ENCODE measurements around the gene MREG.
A peak's percentile ranks its signal among the peaks of the same experiment; 100 is the strongest.

The MREG gene

DNA sequence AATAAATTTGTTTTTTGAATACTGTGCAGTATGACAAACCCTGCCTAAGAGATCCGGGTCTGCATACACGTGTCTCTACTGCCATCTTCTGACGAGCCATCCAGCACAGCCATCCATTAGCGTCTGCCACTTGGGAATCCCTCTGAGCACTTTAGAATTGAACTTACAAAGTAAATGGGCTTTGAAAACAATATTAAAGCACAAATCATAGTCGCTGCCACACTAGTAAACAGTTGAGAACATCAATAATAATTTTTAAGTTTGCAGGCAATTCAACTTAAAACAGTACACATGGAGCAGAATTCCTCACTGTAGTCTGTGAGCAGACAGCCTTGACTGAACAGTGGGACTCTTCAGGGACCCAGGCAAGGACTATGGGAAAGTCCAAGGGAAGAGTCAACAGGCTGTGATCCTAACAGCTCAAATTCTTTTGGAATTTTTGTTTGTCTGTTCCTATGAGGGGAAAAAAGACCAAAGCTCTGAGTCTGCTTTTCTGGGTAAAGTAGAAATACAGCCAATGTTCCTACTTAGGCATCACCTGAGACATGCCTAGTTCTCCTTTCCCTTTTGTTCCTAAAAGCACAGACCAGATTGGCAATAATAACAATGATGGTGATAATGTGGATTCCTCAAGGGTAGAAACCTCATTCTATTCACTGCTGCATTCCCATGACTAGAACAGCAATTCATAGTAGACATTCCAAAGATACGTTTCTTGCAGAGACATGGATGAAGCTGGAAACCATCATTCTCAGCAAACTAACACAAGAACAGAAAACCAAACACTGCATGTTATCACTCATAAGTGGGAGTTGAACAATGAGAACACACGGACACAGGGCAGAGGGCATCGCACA, 92.9 kb downstream of the MREG start:
- peak; percentile 58 for FAIRE-seq

DNA sequence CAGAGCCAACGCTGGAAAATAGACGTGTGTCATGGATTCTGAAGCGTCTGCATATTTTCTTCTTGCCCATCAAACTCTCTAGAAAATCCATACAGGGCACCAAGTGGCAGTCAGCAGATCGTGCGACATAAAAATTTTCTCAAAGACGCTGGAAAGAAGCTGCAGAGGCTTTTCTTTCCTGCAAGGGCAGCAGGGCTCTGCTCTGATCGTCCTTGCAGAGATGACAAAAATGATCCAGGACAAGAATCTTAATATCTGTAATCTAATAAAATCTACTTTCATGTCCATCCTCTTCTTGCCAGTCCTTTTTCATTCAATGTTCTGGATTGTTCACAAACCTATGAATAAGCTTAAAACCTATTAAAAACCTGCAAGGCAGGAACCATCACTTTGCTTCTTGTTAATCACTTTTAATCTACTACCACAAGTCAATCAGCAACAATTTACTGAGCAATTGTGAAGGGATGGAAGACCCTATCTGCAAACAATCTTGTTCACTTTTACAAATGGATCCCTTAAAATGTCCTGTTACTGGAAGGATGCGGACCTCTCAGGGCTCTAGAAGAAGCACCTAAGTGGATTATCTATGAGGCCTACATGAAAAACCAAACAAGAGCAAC, 93.6 kb downstream of the MREG start:
- FAIRE-seq (no peak), DNase-seq (ENCODE audit: low spot score) (no peak)

More for the DNA sequence above, 92.9 kb downstream of the MREG start:
- peak; percentile 64 for DNase-seq (ENCODE audit: low spot score)

DNA sequence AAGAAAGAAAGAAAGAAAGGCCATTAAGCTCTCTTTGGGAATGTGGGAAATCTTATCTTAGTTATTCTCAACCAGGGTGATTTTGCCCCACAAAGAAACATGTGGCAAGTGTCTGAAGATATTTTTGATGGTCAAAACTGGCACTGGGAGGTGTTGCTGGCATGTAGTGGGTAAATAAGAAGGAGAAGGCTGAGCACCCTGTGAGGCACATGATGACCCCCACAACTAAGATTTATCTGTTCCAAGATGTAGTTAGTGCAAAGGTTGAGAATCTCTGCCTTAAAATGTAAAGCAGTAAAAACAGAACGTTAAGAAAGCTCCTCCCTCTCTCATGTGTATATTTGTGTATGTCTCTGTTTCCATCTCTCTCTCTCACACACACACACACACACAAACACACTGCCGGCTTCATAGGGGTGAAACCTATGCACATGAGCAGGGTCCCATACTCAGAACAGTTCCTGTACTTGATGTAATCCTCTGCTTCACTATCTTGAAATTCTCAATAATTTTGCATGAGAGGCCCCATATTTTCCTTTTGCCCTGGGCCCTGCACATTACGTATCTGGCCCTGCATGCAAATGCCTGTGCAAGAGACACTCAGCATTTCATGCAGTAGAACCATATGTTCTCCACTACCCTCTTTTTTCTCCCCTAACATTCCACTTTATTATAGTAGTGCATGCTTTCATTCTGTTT, 94.3 kb downstream of the MREG start:
- DNase-seq (ENCODE audit: low spot score) = no peak
- no peak for FAIRE-seq

DNA sequence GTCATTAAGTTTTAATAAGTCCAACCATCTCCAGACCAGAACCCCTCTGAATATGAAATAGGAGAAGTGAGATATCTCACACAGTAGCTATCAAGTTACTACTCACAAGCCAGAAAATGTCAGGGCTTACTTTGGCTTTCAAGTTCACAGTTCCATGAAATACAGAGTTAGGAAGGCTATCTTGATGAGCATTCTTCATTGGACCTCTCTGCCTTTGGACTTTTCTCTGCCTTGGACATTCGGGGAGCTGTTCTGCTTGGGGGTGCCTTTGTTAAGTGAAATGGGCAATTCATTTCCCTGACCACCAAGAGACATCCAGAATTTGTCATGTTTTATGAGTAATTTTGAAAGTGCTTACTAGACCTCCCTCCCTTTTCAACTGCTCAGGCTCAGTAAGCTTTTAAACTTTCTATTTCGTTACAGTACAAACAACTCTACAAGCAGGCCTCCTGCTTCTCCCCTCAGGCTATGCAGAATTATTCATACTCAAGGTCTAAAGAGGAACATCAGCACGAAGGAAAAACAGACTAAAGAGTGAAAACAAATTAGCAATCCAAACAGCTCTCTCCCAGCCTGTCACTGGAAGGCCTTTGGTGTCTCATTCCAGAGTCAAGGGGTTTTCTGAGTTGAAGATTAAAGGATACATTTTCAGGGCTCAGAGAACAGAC, 95.3 kb downstream of the MREG start:
- no peak for DNase-seq (ENCODE audit: low spot score)

DNA sequence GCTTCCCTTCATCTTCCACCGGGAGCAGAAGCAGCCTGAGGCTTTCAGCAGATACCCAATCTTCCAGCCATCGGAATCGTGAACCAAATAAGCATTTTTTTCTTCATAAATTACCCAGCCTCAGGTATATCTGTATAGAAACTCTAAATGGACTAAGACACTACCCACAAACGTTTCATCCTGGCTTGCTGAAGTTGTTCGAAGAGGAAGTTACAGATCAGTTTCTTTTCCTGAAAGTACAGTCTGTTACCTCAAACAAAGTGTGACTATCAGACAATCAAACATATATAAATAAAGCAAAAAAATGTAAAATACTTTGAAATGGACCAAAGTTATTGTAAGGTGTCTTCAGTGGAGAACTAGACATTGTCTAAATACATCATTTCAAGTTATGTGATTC, 97.9 kb downstream of the MREG start:
- no peak for DNase-seq (ENCODE audit: low spot score)
- no peak for FAIRE-seq

More for the DNA sequence above, 95.3 kb downstream of the MREG start:
- no peak for FAIRE-seq

DNA sequence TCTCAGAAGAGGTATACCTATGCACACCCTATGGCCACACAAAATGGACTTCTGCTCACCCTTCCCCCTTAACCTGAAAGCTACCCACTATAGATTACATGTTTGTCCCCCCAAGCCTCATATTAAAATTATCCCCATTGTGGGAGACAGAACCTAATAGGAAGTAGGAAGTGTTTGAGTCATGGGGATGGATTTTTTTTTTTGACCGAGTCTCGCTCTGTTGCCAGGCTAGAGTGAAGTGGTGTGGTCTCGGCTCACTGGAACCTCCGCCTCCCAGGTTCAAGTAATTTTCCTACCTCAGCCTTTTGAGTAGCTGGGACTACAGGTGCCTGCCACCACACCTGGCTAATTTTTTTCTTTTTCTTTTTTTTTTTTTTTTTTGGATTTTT, 98.6 kb downstream of the MREG start:
- FAIRE-seq = no peak
- no peak for DNase-seq (ENCODE audit: low spot score)

DNA sequence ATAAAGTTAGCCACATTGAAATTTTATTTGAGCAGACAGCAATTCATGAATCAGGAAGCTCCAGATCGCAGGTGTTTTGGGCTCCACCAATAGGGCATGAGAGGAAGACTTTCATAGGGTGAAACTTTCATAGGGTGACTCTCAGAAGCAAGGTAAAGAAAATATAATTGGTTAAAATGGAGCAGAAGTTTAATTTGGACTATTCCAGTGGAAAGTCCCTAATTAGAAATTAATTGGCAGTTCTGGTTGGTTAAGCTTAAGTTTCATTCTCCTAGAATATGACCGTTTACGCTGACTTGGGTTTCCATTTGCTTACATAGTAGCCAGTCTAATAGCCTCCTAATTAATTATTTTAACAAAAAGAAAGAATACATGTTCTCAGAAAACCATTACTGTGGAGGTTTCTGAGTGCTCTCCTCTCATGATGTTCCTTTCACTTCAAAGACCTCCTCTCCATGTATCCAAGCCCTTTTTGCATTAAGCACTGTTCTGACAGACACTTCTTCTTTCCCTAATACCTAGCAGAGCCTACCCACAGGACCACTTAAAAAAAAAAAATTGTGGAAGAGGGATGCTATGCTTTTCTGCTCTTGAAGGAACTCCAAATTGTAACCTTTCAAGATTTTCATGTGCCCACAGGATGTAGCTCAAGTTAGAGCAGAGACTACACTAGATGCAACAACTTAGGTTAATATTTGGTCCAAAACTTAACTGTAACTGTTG, 99.1 kb downstream of the MREG start:
- DNase-seq (ENCODE audit: low spot score) (no peak), FAIRE-seq (no peak)

DNA sequence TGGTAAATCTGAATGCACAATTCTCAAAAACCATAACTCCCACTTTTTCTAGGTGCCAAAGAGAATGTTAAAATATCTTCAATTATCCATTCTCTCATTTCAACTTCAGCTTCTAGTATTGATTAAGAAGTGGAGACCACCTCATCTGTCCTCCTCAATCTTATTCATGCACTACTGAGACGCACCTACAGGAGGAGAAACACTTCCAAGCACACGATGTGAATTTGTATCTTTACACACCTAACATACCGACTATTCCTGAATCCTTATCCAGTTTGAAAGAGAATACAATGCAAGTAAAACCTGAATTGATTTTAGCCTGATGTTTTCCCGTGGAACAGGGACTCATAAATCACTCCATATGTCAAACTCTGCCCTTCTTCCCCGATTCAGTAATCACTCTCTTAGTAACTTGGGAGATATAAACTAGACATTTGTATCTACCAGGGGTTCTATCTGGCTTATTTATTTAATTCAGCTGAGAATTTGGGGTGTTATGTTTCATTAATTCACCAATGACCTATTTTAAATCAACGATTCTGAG, 101.0 kb downstream of the MREG start:
- DNase-seq (ENCODE audit: low spot score) (no peak), FAIRE-seq (no peak)

DNA sequence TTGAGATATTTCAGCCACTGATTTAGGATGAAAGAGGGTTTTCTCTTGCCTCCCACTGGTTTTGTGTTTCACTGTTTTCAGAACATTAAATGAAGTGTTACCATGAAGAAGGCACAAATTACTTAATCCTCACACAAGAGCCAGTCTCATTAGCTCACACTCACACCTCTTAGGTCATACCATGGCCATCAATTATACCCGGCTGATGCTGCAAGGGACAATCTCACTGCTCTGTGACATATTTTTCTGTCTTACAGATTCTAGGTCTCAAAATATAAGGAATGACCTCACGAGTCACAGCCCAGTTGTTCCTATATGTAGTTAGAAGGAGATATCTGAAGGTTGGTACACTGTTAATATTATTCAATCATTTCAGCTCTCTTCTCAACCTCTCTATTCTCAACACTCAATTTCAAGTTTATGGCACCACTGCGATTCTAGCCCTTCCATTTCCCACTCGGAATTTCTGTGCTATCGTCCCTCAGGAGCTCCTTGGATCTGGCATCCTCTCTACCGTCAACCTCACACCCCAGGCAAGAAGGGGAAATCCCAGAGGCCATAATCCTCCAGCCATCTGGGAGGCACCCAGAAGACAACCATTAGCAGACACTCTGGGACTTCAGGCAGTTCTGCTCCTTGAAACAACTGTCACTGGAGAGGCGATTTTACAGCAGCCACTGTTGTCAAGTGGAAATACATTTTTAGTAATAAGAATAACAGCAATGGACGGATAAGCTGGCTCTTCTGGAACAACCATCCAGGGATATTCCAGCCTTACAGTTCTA, 101.9 kb downstream of the MREG start:
- no peak for DNase-seq (ENCODE audit: low spot score)
- no peak for FAIRE-seq

DNA sequence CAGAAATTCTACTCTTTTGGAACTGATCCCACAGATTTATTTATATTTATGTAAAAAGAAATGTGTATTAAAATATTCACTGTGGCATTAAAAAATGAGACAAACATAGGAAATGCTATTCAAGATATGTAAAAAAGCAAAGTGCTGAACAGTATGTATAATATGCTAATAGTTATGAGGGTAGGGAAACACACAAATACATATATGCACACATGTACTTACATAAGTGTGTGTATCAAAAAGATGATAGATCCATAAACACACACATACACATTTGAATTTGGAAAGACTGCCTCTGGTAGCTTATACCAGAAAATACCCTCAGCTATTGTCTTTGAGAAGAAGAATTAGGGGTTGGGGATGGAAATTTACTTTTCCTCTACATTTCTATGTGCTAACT, 103.2 kb downstream of the MREG start:
- DNase-seq (ENCODE audit: low spot score) (no peak), FAIRE-seq (no peak)

DNA sequence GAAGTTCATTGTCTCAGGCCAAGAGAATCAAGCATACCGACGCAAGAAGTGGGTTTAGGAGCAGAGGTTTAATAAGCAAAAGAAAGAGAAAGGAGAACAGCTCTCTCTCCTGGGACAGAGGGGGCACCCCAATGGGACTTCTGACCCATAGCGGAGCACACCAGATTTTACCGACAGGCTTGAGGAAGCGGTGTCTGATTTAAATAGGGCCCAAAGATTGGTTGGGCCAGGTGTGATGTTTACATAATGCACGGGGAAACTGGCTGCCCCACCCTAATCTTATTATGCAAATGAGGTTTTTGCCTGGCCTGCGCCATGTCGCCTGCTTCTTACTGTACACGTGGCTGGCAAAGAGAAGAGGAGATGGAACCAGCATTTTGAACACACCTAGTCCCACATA, 106.2 kb downstream of the MREG start:
- DNase-seq (ENCODE audit: low spot score) (no peak), FAIRE-seq (no peak)

DNA sequence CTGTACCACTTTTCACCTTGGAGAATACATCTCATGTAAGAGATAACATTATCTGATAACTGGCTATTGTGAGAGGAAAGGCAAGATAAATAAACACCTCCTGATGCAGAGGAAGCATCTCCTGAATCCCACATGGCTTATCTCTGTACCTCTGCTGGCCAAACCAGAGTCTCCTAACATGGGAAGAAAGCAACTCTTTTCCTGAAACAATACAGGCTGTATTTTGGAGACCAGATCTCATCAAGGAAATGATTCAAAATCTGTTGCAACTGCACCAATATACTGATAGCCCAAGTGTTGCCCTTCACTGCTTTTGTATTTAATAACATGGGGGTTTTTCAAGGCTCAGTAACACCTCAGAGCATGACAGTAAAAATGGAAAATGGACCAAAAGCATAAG, 106.9 kb downstream of the MREG start:
- no peak for DNase-seq (ENCODE audit: low spot score)
- FAIRE-seq = no peak

DNA sequence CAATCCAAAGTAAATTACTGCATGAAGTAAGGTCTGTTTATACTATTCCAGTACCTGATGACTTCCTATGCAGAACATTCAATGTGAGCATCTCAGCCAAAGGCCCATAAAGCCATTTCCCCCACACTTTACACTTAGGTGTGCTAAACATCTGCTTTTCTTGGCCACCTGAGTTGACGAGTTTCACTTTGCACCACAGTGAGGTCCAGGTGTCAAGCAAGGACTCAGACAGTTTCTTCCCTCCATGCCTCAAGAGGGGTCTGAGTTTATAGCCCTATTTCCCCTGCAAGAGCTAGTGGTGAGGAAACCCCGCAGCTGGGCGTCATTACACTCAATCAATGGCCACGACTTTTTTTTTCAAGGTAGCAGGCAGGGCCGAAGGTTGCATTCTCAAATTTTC, 107.7 kb downstream of the MREG start:
- FAIRE-seq (no peak), DNase-seq (ENCODE audit: low spot score) (no peak)

DNA sequence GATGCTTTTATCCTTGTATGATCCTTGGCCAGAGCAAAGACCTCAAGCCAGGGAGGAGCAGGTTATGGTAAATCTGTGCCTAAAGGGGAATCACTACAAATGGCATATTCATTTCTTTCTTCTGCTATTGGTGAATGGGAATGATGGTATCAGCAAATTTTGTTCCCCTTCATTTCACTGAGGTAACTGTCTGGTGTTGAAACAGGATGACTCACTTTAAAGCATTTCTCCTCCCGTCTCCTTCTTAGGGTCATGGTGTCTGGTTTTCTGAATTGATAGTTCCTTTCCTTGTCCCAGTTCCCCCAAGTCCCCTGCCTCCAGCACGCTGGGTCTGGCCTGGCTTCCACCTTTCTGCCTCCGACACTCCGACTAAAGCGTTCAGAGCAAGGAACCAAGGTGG, 109.2 kb downstream of the MREG start:
- FAIRE-seq = peak; percentile 93
- DNase-seq (ENCODE audit: low spot score) = peak; percentile 84

DNA sequence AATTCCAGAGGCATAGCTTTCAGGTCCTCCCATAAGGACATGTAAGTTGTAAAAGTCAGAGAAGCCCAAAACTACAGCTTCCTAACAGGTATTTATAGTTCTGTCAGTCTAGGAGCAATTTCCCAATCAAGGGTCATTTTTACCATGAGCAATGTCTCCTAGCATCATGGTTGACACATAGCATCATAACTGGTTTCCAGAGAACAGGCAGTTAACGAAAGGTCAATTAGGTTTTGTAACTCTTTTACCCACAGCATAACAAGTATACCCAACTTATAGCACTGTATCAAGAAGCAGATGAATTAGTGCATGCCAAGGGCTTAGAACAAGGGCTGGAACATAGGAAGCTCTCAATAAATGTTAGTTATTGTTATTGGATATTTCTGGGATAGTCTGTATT, 110.1 kb downstream of the MREG start:
- FAIRE-seq (no peak), DNase-seq (ENCODE audit: low spot score) (no peak)

DNA sequence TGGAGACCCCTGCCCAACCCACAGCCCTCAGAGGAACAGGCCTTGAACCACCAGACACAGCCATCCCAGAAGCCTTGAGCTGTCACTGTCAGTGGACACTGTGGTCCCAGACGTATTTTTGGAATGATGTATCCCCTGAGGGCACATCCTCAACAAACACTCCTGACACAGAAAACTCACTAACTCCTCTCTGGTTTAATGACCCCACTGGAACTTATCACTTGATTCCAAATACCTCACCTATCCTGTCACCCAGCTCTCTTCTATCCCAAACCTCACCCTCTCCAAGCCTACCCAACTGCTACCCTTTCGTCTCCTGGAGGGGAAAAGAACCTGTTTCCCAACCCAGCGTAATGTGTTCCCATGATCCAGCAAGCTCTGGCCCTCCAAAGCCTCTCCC, 111.6 kb downstream of the MREG start:
- no peak for DNase-seq (ENCODE audit: low spot score)
- no peak for FAIRE-seq

DNA sequence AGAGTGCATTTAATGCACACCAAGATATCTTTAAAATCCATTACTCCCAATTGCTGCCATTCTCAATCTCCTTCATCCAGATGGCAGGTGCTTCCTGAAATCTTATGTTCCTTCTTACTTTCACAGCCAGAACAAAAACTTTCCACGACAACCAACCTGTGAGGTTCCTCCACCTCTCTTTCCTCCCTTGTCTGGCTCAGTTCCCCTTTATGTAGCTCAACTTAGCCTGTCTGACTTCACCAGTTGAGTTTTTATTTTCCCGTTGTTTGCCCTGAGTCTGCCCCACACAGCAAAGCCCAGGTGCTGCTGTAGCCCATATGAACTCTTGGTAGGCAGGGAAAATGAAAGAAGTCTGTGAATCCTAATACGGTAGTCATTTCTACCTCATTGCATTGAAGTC, 112.5 kb downstream of the MREG start:
- DNase-seq (ENCODE audit: low spot score) = no peak
- no peak for FAIRE-seq

DNA sequence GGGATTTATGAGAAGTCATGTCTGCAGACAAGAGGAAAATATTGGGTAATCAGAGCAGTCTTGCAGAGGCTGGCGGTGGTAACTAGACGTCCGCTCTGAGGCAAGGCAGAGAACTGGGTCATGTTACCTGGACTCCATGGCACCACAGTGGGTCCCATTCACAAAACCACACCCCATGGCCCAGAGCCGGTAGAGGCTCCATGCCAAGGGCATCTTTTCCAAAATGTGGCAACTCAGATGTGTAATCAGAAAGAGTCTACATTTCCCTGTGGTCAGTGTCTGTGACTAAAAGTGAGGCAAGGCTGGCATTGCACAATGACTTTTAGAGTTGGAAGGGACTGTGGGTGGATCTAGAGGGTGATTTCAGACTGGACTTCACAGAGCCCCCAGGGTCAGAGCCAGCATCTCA, 113.1 kb downstream of the MREG start:
- no peak for DNase-seq (ENCODE audit: low spot score)
- FAIRE-seq = no peak

DNA sequence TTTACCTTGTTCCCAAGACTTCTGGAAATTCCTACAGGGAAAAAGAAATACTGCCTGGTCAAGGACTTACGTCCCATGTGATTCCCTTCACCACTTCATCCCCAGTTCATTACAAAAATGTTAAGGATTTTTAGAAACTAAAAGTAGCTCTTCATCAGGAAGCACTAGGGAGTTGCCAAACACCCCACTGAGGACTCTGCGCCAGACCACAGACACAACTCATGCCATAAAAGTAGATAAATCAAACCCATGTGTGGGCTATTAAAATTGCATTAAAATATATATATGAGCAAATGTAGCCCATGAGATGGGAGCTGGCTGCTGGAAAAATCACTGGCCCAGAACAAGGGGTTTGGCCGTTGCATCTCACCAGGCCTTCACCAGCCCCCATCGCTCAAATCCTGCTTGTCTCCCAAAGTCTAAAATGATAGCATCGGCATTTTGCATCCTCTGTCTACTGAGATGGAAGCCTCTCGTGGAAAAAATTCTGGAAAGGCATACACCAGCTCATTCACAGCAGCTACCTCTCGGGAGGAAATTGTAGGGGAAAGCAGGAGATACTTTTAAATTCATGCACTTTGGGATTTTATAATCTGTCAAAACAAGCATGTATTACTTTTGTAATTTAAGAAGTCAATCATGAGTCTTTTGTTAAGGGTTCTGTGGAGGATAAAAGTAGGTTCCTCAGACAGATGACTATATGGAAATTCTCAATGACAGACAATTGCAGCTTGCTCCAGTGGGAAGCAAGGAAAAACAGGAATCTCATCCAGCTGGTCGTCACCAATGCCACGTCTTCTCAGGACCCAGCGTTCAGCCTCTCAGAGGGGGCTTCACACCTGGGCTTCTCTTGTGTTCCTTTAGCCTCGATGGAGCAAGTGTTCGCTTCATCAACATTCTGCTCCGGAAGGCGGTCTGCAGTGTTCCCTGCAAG, 113.9 kb downstream of the MREG start:
- FAIRE-seq (no peak), DNase-seq (ENCODE audit: low spot score) (no peak)

Data from RCC 7860 (cell line).